GM19463 (cell line): Measurements from ENCODE around the gene LLGL2.

Experiments
- ATAC-seq: cut with Tn5 transposase; IDR thresholded peaks from one replicate; pipeline ENCODE4 v1.9.1; 2021; ENCODE audit warnings: mild to moderate bottlenecking, moderate library complexity; ENCODE audit not compliant: unreplicated experiment

The LLGL2 gene

GRCh38 chr17:75610103-75610984, 84.8 kb downstream of the LLGL2 start:
- ATAC-seq = no peak

- no peak for ATAC-seq
Observed at GRCh38 chr17:75611851-75612429, 86.4 kb downstream of the LLGL2 start.

- no peak for ATAC-seq
Observed at GRCh38 chr17:75612906-75613626, 87.6 kb downstream of the LLGL2 start.

- ATAC-seq = no peak
Observed at GRCh38 chr17:75614006-75614405, 88.5 kb downstream of the LLGL2 start.

- ATAC-seq = no peak
Observed at GRCh38 chr17:75614556-75615270, 89.2 kb downstream of the LLGL2 start.

DNA sequence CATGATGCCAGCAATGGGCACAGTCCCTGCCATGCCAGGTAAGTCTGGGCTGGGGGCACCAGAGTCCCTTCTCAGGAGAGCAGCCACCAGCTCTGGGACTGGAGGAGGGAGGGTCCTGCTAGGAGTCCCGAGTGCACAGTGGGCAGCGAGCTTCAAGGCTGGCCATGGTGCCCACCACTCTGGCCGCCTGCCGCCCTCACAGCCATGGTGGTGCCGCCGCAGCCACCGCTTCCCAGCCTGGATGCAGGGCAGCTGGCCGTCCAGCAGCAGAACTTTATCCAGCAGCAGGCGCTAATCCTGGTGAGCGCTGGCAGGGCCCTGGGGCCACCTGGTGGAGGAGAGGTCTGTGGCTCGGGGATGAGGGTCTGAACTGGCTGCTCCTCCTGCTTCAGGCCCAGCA, 89.8 kb downstream of the LLGL2 start:
- ATAC-seq = no peak

DNA sequence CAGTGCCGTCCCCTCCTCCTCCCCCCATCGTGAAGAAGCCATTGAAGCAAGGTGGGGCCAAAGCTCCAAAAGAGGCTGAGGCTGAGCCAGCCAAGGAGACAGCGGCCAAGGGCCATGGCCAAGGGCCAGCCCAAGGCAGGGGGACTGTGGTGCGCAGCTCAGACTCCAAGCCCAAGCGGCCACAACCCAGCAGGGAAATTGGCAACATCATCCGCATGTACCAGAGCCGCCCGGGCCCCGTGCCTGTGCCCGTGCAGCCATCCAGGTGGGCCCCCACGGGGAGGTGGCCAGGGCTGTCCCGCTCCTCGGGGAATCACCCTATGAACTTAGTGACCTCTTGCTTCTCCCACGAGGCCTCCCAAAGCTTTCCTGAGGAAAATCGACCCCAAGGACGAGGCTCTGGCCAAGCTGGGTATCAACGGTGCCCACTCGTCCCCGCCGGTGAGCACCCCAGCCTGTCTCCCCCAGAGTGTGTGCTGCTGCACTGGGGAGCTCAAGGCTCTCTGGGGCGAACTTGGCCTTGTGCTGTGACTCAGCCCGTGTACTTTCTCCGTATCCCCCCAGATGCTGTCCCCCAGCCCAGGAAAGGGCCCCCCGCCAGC, 91.1 kb downstream of the LLGL2 start:
- no peak for ATAC-seq

DNA sequence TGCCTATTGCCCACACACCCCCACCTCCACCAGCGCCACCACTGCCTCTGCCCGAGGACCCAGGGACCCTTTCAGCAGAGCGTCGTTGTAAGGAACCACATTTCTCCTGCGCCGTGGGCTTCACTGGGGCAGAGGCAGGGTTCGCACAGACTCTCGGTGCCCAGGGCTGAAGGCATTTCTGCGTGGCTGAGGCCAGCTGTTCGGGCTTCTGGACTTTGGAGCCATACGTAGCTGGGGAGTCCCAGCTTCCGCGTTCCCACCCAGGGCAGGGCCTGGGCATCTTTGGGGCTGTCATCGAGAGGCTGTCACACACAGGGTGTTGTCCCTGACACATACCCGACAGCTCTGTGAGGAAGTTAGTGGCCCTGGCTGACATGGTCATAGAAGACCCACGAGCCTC, 91.7 kb downstream of the LLGL2 start:
- ATAC-seq = no peak

DNA sequence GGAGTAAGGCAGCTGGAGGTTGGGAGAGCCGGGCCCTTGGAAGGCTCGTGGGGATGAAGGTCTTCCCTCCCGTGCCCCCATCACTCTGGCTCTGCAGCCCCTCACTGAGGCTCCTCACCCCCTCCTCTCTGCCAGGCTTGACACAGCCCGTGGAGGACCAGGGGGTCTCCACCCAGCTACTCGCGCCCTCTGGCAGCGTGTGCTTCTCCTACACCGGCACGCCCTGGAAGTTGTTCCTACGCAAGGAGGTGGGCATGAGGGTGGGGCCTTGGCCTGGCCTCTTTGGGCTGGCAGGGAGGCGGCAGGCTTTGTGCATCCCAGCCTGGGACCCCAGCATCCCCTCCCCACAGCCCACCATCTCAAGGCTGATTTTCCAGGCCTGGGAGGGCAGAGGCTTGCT, 92.2 kb downstream of the LLGL2 start:
- ATAC-seq = no peak

DNA sequence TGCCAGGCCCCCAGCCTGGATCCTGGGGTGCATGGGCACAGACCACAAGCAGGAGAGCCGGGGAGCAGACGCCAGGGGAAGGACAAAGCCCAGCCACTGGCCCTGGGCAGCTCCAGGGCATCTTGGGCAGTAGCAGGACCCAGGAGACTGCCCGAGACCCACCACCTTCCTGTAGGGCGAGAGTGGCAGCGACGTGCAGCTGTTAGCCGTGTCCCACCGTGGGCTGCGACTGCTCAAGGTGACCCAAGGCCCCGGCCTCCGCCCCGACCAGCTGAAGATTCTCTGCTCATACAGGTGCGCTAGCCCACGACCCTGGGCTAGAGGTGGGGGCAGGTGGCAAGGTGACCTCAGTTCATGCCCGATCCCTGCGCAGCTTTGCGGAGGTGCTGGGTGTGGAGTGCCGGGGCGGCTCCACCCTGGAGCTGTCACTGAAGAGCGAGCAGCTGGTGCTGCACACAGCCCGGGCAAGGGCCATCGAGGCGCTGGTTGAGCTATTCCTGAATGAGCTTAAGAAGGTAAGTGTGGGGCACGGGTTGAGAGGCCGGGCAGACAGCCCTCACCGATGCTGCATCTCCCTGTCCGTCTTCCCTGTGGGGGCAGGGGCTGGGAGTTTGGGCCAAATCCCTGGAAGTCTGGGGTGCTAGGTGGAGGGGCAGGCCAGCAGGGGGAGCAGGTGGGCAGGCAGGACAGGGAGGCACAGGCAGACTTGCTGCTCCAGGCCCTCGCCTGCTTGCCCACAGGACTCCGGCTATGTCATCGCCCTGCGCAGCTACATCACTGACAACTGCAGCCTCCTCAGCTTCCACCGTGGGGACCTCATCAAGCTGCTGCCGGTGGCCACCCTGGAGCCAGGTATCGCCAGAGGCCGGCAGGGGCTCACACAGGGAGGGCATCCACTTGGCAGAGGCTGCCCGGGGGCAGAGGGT, 94.3 kb downstream of the LLGL2 start:
- no peak for ATAC-seq

- ATAC-seq = no peak
Observed at GRCh38 chr17:75621489-75621888, 96.0 kb downstream of the LLGL2 start.

- ATAC-seq = no peak
Observed at GRCh38 chr17:75622076-75622475, 96.6 kb downstream of the LLGL2 start.

GRCh38 chr17:75622771-75623273, 97.3 kb downstream of the LLGL2 start:
- ATAC-seq = no peak

DNA sequence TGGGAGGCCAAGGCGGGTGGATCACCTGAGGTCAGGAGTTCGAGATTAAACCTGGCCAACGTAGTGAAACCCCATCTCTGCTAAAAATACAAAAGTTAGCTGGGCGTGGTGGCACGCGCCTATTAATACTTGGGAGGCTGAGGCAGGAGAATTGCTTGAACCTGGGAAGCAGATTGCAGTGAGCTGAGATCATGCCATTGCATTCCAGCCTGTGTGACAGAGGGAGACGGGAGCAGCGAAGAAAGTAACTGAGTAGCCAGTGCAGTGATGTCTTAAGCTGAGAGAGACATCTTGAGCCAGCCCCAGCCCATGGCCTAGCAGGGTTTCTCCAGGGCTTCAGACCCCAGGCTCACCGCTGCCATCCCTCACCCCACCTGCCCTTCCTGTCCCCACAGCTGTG, 97.9 kb downstream of the LLGL2 start:
- ATAC-seq = no peak

- no peak for ATAC-seq
Observed at GRCh38 chr17:75624021-75624420, 98.5 kb downstream of the LLGL2 start.
